GM06990 (cell line): ENCODE data around the gene TTC5.
"Not testable (repeated sequence)": the region's sequence is repeated elsewhere in the genome, so short reads cannot be mapped to it uniquely, and the experiment has no call there.

Source experiments
- DNase-seq: peaks from one replicate; pipeline ENCODE4 v3.0.0-alpha.2; 2011; ENCODE audit not compliant: insufficient read length; ENCODE audit errors: extremely low read depth
- H3K27me3 ChIP-seq: replicated peaks from 2 replicates; pipeline ENCODE4 v1.6.0; 2011; ENCODE audit warnings: low read length; ENCODE audit not compliant: control insufficient read depth, insufficient read depth
- H3K36me3 ChIP-seq: 2 replicates; pipeline ENCODE4 v1.5.1; 2011; ENCODE audit warnings: low read length; ENCODE audit not compliant: control insufficient read depth, insufficient read depth
- H3K4me3 ChIP-seq: replicated peaks from 2 replicates; pipeline ENCODE4 v1.5.1; 2011; ENCODE audit warnings: low read depth, mild to moderate bottlenecking, control low read depth, low read length
- CTCF ChIP-seq: IDR thresholded peaks from 2 replicates; pipeline ENCODE4 v1.5.1; 2011; ENCODE audit warnings: low read length, control low read depth, mild to moderate bottlenecking, inconsistent platforms; ENCODE audit not compliant: insufficient read depth, poor library complexity, severe bottlenecking

Gene TTC5

GRCh38 chr14:20302042-20302755, 3.6 kb downstream of the TTC5 start:
- TF ChIP-seq CTCF = no peak

GRCh38 chr14:20295067-20295466, 10.7 kb downstream of the TTC5 start:
- no peak for TF ChIP-seq CTCF
- peaks cover 5% of the 10 kb centered on the region for H3K36me3 ChIP-seq
- H3K4me3 ChIP-seq = no peak overlapping the region
- peak; percentile 40 for DNase-seq
- H3K27me3 ChIP-seq = no peaks in the 10 kb centered on the region

More at GRCh38 chr14:20302042-20302755, 3.6 kb downstream of the TTC5 start:
- no peak for DNase-seq
- no peak overlapping the region for H3K4me3 ChIP-seq
- H3K36me3 ChIP-seq = peaks cover 5% of the 10 kb centered on the region
- no peaks in the 10 kb centered on the region for H3K27me3 ChIP-seq

- DNase-seq = no peak
- no peak for TF ChIP-seq CTCF
- Histone ChIP-seq H3K36me3 (peaks cover 6% of the 10 kb centered on the region), H3K27me3 (no peaks in the 10 kb centered on the region), H3K4me3 (no peak overlapping the region)
These were observed 11.1 kb downstream of the TTC5 start for GRCh38 chr14:20294636-20295035.

GRCh38 chr14:20281998-20282397, 23.8 kb downstream of the TTC5 start:
- H3K27me3 ChIP-seq, H3K36me3 ChIP-seq, H3K4me3 ChIP-seq, DNase-seq: not testable (repeated sequence)

GRCh38 chr14:20280265-20280664, 25.5 kb downstream of the TTC5 start:
- H3K4me3 ChIP-seq, H3K27me3 ChIP-seq, H3K36me3 ChIP-seq, DNase-seq: not testable (repeated sequence)

- Histone ChIP-seq H3K36me3 (no peaks in the 10 kb centered on the region), H3K4me3 (no peak overlapping the region), H3K27me3 (no peaks in the 10 kb centered on the region)
- DNase-seq = no peak
- no peak for TF ChIP-seq CTCF
These were observed 27.3 kb downstream of the TTC5 start for GRCh38 chr14:20278414-20278813.

- TF ChIP-seq CTCF = no peak
- DNase-seq = no peak
- Histone ChIP-seq H3K27me3 (no peaks in the 10 kb centered on the region), H3K36me3 (no peaks in the 10 kb centered on the region), H3K4me3 (no peak overlapping the region)
These were observed 28.3 kb downstream of the TTC5 start for GRCh38 chr14:20277409-20277808.
